Measurements from ENCODE around the gene ADCY4.

DNA sequence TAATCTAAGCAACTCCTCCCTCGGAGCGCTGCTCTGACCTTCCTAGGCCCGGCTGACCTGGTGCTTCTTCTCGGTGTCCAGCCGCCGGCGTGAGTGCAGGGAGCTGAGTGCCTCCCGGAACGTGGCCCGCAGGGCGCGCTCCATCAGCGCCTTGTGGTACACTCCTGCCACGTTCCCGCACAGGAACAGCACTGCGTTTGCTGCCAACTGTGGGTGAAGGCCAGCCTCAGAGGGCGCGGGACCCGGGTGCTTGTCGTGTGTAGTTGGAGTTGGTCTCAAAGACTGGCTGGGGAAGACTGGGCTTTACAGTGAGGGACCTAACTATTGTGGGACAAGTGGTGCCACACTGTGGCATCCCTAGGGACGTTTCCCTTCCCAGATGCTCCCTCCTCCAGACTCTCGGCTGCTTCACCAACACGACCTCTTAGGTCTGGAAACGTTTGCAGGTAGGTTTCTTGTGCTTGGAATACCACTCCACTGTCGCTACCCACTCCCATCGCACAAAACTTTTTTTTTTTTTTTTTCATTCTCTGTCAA, 3.1 kb downstream of the ADCY4 start:
- TF ChIP-seq, protein P1, sequence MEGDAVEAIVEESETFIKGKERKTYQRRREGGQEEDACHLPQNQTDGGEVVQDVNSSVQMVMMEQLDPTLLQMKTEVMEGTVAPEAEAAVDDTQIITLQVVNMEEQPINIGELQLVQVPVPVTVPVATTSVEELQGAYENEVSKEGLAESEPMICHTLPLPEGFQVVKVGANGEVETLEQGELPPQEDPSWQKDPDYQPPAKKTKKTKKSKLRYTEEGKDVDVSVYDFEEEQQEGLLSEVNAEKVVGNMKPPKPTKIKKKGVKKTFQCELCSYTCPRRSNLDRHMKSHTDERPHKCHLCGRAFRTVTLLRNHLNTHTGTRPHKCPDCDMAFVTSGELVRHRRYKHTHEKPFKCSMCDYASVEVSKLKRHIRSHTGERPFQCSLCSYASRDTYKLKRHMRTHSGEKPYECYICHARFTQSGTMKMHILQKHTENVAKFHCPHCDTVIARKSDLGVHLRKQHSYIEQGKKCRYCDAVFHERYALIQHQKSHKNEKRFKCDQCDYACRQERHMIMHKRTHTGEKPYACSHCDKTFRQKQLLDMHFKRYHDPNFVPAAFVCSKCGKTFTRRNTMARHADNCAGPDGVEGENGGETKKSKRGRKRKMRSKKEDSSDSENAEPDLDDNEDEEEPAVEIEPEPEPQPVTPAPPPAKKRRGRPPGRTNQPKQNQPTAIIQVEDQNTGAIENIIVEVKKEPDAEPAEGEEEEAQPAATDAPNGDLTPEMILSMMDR (IDR thresholded peaks at IDR 0.05), result no peak
- no peak for TF ChIP-seq EZH2 (IDR thresholded peaks at IDR 0.05; ENCODE audit: borderline replicate concordance, insufficient read depth, low read depth, low read length, poor library complexity, severe bottlenecking)

Measured in B cell (primary cell).